Measurements from ENCODE around the gene GDAP1L1. TPM values are rescaled to one million over a fixed set of nuclear protein-coding genes. Genes with fewer than 3 reads are reported as not detected.

The GDAP1L1 gene
- total RNA-seq, 2 experiments from 2014 or later: 0.18 TPM; not detected in 1

- no peaks in the 10 kb centered on the region for H3K27me3 Mint-ChIP-seq
- peaks cover 6% of the 10 kb centered on the region for H3K36me3 Mint-ChIP-seq (ENCODE audit: low read depth)
- DNase-seq: no peak
- ATAC-seq: no peak
- no peak for TF ChIP-seq CTCF (IDR thresholded peaks at IDR 0.05)
- intact Hi-C loops (cut with micrococcal nuclease): no loop called here
- H3K4me1 Mint-ChIP-seq (ENCODE audit: low read depth): peaks cover 11% of the 10 kb centered on the region
- ChIA-PET POLR2A (no interaction called here), CTCF (interaction anchor here (3.2 to 3.5 kb wide), 2 partner anchors 85 to 87 kb away, joined by 11 to 13 read pairs; no protein-coding TSS in a partner anchor)
- H3K27ac Mint-ChIP-seq: no peak overlapping the region
- no peaks in the 10 kb centered on the region for H3K9me3 Mint-ChIP-seq
- no peak overlapping the region for H3K4me3 Mint-ChIP-seq
Observed at GRCh38 chr20:44302026-44302669, 55.0 kb downstream of the GDAP1L1 start.

- CTCF ChIA-PET: interaction anchor here (3.2 to 3.5 kb wide), 2 partner anchors 85 to 88 kb away, joined by 11 to 13 read pairs; no protein-coding TSS in a partner anchor
- Mint-ChIP-seq H3K27ac (no peak overlapping the region), H3K27me3 (no peaks in the 10 kb centered on the region), H3K9me3 (no peaks in the 10 kb centered on the region), H3K36me3 (ENCODE audit: low read depth) (peaks cover 6% of the 10 kb centered on the region), H3K4me1 (ENCODE audit: low read depth) (peaks cover 11% of the 10 kb centered on the region), H3K4me3 (no peak overlapping the region)
- DNase-seq (no peak), ATAC-seq (no peak)
- no peak for TF ChIP-seq CTCF (IDR thresholded peaks at IDR 0.05)
- intact Hi-C loops (cut with micrococcal nuclease): no loop called here
- POLR2A ChIA-PET: no interaction called here
Observed at GRCh38 chr20:44302736-44303135, 55.6 kb downstream of the GDAP1L1 start.

DNA sequence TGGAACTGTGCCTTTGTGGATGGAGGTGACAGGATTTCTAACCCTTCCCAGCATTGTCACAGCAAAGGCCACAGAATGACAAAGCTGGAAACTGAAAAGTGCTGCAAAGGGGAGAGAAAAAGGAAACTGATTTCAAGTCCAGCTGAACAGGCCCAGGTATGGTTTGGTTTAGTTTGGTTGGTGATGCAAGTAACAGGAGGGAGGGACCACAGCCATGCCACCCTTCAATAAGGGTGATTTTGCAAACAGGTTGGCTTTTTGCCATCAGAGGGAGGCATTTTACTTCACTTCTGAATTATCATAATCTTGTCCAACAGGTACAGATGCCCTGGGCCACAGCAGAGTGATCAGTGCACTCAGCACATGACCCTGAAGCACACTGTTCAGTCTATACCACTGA, 57.3 kb downstream of the GDAP1L1 start:
- Mint-ChIP-seq H3K27me3 (no peaks in the 10 kb centered on the region), H3K4me3 (no peak overlapping the region), H3K9me3 (no peaks in the 10 kb centered on the region), H3K27ac (no peak overlapping the region), H3K36me3 (ENCODE audit: low read depth) (peaks cover 6% of the 10 kb centered on the region), H3K4me1 (ENCODE audit: low read depth) (peaks cover 15% of the 10 kb centered on the region)
- ATAC-seq: no peak
- CTCF ChIA-PET: no interaction called here
- no peak for TF ChIP-seq CTCF (IDR thresholded peaks at IDR 0.05)
- no peak for DNase-seq
- intact Hi-C loops (cut with micrococcal nuclease): no loop called here
- POLR2A ChIA-PET: no interaction called here

- Mint-ChIP-seq H3K4me1 (ENCODE audit: low read depth) (peaks cover 19% of the 10 kb centered on the region), H3K27me3 (no peaks in the 10 kb centered on the region), H3K4me3 (no peak overlapping the region), H3K36me3 (ENCODE audit: low read depth) (peaks cover 8% of the 10 kb centered on the region), H3K9me3 (no peaks in the 10 kb centered on the region), H3K27ac (no peak overlapping the region)
- intact Hi-C loops (cut with micrococcal nuclease): no loop called here
- no peak for DNase-seq
- TF ChIP-seq CTCF (IDR thresholded peaks at IDR 0.05): no peak
- ChIA-PET POLR2A (no interaction called here), CTCF (no interaction called here)
- ATAC-seq: no peak
Observed at GRCh38 chr20:44306927-44307326, 59.8 kb downstream of the GDAP1L1 start.
